Colonic mucosa (tissue), 4 donors: ENCODE measurements around the gene BZW2. TPM values are rescaled to one million over a fixed set of nuclear protein-coding genes. Genes with fewer than 3 reads are reported as not detected.
"Not testable (repeated sequence)": the region's sequence is repeated elsewhere in the genome, so short reads cannot be mapped to it uniquely, and the experiment has no call there.

ENCODE experiments used
- DNase-seq: peaks from one replicate; pipeline ENCODE4 v3.0.0-alpha.2; 2020
- H3K27ac ChIP-seq: fragments of 200-600 bp; one replicate; pipeline ENCODE4 v1.8.0; 2021
- H3K27me3 ChIP-seq: fragments of 200-600 bp; one replicate; pipeline ENCODE4 v1.8.0; 2021
- H3K36me3 ChIP-seq: fragments of 200-600 bp; one replicate; pipeline ENCODE4 v1.8.0; 2021
- H3K4me1 ChIP-seq: fragments of 200-600 bp; one replicate; pipeline ENCODE4 v1.8.0; 2021; ENCODE audit warnings: mild to moderate bottlenecking
- H3K4me3 ChIP-seq: fragments of 200-600 bp; one replicate; pipeline ENCODE4 v1.8.0; 2021
- H3K9ac ChIP-seq, 2 donors: one replicate each; pipeline ENCODE4 v1.7.0; 2013; ENCODE audit warnings: control low read depth in 2 of 2, low read depth in 2 of 2, low read length in 2 of 2
- H3K9me3 ChIP-seq: fragments of 200-600 bp; one replicate; pipeline ENCODE4 v1.8.0; 2021
- intact Hi-C: fragments of 100-400 bp; cut with DNase I; formaldehyde crosslinking; loops from one replicate; pipeline ENCODE4 v1.14.1; 2022
- total RNA-seq, 2 donors: library from RNA; stranded (reverse); fragmentation: NEBNext Ultra II Directional in 1 of 2; extraction: Animal tissue kit (Norgen Biotek cat#: 25700) in 1 of 2; gene quantifications; one replicate each; pipeline ENCODE4 v1.2.1, GENCODE V29; 2021
- TF ChIP-seq, protein P1 (sequence below): fragments of 200-600 bp; IDR thresholded peaks from one replicate; pipeline ENCODE4 v1.8.0; 2022; ENCODE audit warnings: antibody characterized with exemption, mild to moderate bottlenecking
- donor health status: healthy.
- donor health status: DM: no; HTN: no; CAD: no.
- donor health status: DM: no; HTN: no; CAD: no.

Gene BZW2
- total RNA-seq, 2 donors from 2014 or later, result 56.1 to 73.8 TPM

GRCh38 chr7:16656141-16656540, 10.2 kb downstream of the BZW2 start:
- TF ChIP-seq, protein P1, sequence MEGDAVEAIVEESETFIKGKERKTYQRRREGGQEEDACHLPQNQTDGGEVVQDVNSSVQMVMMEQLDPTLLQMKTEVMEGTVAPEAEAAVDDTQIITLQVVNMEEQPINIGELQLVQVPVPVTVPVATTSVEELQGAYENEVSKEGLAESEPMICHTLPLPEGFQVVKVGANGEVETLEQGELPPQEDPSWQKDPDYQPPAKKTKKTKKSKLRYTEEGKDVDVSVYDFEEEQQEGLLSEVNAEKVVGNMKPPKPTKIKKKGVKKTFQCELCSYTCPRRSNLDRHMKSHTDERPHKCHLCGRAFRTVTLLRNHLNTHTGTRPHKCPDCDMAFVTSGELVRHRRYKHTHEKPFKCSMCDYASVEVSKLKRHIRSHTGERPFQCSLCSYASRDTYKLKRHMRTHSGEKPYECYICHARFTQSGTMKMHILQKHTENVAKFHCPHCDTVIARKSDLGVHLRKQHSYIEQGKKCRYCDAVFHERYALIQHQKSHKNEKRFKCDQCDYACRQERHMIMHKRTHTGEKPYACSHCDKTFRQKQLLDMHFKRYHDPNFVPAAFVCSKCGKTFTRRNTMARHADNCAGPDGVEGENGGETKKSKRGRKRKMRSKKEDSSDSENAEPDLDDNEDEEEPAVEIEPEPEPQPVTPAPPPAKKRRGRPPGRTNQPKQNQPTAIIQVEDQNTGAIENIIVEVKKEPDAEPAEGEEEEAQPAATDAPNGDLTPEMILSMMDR, result no peak
- intact Hi-C loops, result no loop called here
- Histone ChIP-seq H3K9ac (no peak overlapping the region), H3K4me3 (no peak overlapping the region), H3K9me3 (no peaks in the 10 kb centered on the region), H3K4me1 (no peaks in the 10 kb centered on the region), H3K27ac (no peak overlapping the region), H3K27me3 (no peaks in the 10 kb centered on the region), H3K36me3 (no peaks in the 10 kb centered on the region)
- DNase-seq, result no peak

GRCh38 chr7:16657656-16658279, 11.8 kb downstream of the BZW2 start:
- Histone ChIP-seq H3K36me3 (no peaks in the 10 kb centered on the region), H3K9me3 (no peaks in the 10 kb centered on the region), H3K27ac (no peak overlapping the region), H3K9ac (no peak overlapping the region), H3K4me3 (no peak overlapping the region), H3K4me1 (no peaks in the 10 kb centered on the region), H3K27me3 (no peaks in the 10 kb centered on the region)
- intact Hi-C loops, result no loop called here
- DNase-seq, result no peak
- TF ChIP-seq, protein P1, result no peak

- H3K36me3 ChIP-seq, H3K4me1 ChIP-seq, DNase-seq, H3K27me3 ChIP-seq, H3K9ac ChIP-seq, H3K9me3 ChIP-seq, intact Hi-C loops, H3K27ac ChIP-seq, H3K4me3 ChIP-seq: not testable (repeated sequence)
Measured at GRCh38 chr7:16659854-16660497, 14.0 kb downstream of the BZW2 start.

DNA sequence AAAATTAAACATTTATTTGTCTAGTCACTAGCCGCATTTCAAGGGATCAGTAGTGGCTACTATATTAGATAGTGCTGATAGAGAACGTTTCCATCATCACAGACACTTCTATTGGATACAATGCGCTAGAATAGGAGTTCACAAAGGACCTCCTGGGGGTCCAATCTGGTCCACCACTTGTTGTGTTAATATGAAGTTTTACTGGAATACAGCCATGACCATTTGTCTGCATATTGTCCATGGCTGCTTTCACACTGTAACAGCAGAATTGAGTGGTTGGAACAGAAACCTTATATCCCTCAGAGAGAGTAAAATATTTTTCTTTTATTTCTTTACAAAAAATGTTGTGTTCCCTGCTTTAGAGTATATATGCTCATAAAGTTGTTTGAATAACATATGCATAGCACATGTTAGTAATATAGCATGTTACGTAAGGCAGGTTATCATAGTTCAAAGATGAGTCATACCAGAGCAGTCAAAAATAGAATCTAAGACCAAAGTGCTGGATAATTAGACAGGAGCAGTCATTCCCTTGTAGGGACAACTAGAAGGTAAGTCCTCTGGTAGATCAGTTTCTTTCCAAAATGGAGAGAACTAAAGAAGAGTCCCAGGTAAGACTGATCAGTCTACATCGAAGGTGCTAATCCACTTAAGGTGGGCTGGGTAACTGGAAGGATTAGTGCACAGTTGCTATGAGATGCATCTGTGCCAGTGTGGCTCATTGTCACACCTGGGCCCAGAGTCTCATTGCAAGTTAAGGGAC, 14.9 kb downstream of the BZW2 start:
- H3K36me3 ChIP-seq, result no peaks in the 10 kb centered on the region
- H3K9ac ChIP-seq, result peak overlapping the region in 1 of 2 donors; percentile 19
- TF ChIP-seq, protein P1, result no peak
- intact Hi-C loops, result no loop called here
- no peak for DNase-seq
- no peaks in the 10 kb centered on the region for H3K9me3 ChIP-seq
- no peaks in the 10 kb centered on the region for H3K27me3 ChIP-seq
- H3K4me1 ChIP-seq, result no peaks in the 10 kb centered on the region
- no peak overlapping the region for H3K27ac ChIP-seq
- H3K4me3 ChIP-seq, result no peak overlapping the region

DNA sequence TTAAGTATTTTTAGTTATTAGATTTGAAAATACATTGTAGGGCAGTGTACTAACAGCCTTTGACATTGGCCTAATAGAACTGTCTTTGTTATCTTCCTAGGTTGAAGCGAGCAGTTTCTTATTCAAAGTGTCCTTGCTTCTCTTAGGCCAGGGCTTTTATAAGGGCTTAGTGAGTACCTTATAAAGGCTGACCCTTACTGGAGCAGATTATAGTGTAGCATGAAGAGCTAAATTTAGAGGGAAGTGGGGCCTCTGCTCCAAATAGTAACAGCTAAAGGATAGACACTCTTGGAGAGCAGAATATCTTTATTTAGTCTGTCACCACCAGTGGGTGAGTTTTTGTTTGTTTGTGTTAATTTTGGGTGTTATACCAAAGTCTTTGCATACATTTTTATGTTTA, 15.9 kb downstream of the BZW2 start:
- Histone ChIP-seq H3K9me3 (no peaks in the 10 kb centered on the region), H3K27me3 (no peaks in the 10 kb centered on the region), H3K4me1 (no peaks in the 10 kb centered on the region), H3K27ac (no peak overlapping the region), H3K36me3 (no peaks in the 10 kb centered on the region), H3K4me3 (no peak overlapping the region), H3K9ac (no peak overlapping the region)
- TF ChIP-seq, protein P1, result no peak
- DNase-seq, result no peak
- intact Hi-C loops, result no loop called here

DNA sequence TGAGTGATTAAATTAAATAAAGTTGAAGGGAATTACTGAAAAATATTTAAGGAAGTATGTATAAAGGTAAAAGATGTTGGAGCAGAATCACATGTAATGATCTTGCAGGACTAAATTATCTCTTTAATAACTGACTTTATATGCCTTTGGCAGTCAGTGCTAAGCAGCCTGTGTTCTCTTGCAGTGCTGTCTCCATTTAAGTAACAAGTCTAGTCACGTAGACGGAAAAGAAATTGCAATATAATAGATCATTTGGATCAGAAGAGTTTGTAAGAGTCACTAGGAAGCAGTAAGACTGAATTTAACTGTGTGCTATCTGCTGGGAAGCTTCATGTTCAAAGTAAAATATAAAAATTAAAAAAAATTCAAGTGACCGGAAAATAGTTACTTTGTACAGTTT, 21.4 kb downstream of the BZW2 start:
- intact Hi-C loops, result no loop called here
- TF ChIP-seq, protein P1, result no peak
- H3K27ac ChIP-seq, result no peak overlapping the region
- no peak overlapping the region for H3K4me3 ChIP-seq
- H3K9me3 ChIP-seq, result no peaks in the 10 kb centered on the region
- no peaks in the 10 kb centered on the region for H3K27me3 ChIP-seq
- H3K4me1 ChIP-seq, result no peaks in the 10 kb centered on the region
- no peak for DNase-seq
- H3K36me3 ChIP-seq, result no peaks in the 10 kb centered on the region
- H3K9ac ChIP-seq, result no peak overlapping the region
